ENCODE measurements around the gene USP31.

USP31 gene

GRCh38 chr16:23059433-23059832 lies 89.8 kb downstream of the USP31 start:
- no peak for DNase-seq

DNA sequence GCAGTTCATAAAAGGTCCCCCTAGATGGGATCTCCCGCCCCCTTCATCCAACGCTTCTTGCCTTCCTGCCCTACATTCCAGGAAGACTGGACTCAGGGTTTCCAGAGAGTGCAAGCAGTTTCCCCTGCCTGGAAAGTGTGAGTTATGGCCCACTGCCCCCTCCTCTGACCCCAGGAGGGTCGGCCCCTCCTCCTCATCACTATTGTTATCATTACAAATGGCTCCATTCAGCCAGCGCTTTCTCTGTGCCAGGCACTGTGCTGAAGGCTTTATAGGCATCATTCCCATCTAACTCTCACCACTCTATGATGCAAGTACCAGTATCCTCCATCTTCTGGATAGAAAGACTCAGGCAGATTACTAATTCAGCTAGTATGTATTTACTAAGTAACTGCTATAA lies 90.7 kb downstream of the USP31 start:
- no peak for DNase-seq

DNA sequence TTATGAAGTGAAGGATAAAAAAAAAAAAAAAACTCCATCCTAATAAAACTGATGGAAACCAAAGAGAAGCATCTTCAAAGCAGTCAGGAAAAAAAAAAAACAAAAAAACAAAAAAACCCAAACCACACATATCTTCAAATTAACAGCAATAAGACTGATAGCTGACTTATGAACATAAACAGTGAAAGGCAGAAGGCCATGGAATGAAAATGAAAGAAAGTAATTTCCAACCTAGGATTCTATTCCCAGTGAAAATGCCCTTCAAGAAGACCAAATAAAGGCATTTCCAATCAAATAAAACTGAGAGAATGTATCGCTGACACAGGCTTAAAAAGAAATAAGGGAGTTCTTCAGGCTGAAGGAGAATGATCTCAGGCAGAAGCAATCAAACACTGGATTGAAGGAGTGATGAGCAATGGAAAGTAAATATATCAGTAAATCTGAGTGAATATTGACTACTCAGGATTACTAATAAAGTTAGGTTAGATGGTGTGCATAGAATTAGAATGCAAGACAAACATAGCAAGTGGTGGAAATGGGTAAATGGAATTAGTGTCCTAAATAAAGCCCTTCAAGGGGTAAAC lies 92.1 kb downstream of the USP31 start:
- DNase-seq = no peak

- no peak for DNase-seq
Observed at GRCh38 chr16:23055481-23055880, 93.8 kb downstream of the USP31 start.

DNA sequence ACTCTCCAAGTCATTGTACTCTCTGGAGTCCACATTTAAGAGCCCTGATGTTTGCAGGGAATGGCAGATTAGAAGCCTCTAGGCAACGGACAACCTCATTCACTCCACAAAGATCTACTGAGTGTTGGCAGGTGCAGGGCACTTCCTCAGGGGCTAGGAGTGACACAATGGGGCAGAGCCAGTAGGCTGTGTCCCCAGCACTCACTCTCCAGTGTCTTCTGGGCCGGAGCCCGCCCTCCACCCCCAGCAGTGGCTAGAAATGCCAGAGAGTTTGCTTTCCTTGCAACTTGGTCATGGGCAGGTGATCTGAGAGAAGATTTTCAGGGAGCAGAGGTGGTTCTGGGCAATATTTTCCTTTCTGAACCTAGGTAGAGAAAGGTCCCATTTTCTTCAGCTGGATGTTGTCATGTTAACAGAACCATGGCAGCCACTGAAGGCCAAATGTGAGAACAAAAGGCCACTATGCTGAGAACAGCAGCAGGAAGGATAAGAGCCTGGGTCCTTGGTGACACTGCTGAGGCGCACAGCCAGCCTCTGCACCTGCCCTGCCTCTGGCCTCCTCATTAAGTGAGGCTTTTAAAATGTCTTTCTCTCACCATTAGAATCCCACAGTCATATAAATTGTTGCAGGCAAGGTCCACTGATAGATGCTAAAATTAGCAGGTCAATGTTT lies 96.2 kb downstream of the USP31 start:
- no peak for DNase-seq

- DNase-seq = no peak
Observed at GRCh38 chr16:23052221-23052620, 97.0 kb downstream of the USP31 start.

DNA sequence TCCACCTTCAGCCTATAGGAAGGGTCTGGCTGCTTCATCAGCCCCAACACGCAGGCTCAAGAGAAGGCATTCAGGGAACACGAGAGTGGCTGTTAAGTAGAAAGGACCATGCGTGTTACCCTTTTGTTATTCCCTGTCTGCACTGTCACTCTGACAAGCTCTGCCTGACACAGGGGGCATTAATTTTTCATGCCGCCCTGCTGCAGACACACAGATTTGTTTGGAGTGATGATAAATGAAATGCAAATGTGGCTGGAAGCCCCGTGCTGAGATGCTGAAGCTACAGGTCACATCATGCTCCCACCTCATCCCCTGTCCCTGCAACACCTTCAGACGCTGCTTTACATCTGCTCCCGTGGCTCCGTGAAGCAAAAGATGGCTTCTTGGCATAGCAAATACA lies 97.7 kb downstream of the USP31 start:
- no peak for DNase-seq

DNA sequence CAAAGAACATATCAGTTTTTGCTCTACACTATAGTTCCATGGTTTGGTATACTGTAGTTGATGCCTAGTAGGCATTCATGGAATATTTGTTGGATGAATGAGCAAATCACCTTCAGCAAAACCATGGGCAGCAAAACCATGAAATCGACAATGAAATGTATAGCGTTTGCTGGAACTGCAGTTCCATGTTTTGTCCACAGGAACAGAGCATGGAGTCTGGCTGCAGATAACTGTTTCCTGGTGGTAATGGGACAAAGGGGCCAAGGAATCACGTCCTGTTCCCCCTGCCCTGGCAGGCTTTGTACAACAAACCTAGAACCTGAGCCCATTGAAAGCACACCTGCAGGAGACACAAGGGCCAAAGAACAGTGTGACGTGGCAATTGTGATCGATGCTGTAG lies 101.1 kb downstream of the USP31 start:
- no peak for DNase-seq

DNA sequence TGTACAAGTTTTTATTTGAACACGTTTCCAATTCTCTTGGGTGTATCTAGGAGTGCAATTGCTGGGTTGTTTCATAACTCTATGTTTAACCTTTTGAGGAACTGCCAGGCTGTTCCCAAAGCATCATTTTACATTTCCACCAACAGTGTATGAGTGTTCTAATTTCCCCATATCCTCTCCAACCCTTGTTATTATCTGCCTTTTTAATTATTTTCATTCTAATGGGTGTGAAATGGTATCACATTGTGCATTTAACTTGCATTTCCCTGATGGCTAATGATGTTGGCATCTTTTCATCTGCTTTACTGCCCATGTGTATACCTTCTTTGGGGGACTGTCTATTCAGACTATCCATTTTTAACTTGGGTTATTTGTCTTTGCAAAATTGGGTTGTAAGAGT lies 104.2 kb downstream of the USP31 start:
- DNase-seq = no peak

GRCh38 chr16:23040246-23040645 lies 109.0 kb downstream of the USP31 start:
- no peak for DNase-seq

GRCh38 chr16:23039118-23039517 lies 110.1 kb downstream of the USP31 start:
- no peak for DNase-seq

DNA sequence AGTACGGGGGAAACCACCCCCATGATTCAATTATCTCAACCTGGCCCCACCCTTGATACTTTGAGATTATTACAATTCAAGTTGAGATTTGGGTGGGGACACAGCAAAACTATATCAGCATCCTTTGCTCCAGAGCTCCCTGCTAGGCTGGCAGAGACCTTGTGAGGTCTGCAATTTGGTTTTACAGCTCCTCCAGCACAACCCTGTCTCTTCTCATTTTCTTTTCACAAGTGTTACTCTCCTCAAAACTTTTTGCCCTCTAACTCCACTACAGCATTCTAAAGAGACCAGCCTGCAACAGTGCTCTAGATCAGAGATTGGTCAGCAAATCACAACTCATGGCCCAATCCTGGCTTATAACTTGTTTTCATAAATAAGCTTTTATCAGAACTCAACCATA lies 114.0 kb downstream of the USP31 start:
- no peak for DNase-seq

DNA sequence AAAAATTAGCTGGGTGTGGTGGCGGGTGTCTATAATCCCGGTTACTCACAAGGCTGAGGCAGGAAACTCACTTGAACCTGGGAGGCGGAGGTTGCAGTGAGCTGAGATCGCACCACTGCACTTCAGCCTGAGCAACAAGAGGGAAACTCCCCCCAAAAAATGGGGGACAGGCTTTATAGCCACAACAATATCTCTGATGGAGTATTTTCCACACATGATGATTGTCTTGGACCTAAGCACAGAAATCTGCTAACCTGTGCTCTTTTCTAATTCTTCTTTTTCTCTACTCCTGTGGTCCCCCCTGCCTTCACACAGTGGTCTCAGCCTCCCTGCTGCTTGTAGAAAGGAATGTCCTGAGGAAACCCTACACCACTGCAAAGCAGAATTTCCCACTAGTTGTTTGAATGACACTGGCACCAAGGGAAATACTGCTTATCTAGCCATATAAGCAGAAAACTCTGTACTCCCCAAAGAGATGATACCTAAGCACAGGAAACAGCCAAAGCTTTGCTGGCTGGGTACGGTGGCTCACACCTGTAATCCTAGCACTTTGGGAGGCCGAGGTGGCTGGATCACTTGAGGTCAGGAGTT lies 117.6 kb downstream of the USP31 start:
- DNase-seq = no peak

- no peak for DNase-seq
Observed at GRCh38 chr16:23029733-23030420, 119.4 kb downstream of the USP31 start.

- DNase-seq = no peak
Observed at GRCh38 chr16:23027386-23027785, 121.9 kb downstream of the USP31 start.

DNA sequence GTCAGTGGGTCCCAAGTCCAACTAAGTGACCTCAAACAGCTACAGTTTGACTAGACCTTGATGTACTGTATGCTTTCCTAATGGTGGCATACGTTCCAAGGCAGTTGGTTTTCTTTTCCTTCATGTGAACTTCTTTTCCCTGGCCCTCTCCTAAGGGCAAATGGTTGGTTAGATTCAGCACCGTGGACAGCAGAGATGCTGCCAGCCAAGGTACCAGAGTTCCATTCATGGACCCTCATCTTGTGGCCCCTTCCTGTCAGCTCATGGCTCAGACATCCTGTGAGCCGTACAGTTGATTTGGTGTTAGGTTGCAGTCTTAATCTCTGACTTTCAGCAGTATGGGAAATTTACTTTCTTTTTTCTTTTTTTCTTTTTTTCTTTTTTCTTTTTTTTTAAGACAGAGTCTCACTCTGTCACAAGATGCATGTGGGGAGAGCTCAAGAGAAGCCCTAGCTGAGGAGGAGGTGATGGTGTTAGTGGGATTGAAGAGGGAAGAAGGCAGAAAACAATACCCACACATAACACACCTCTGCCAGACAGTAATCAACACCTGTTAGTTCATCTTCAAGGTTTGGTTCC lies 122.4 kb downstream of the USP31 start:
- no peak for DNase-seq

- no peak for DNase-seq
Observed at GRCh38 chr16:23025692-23026307, 123.5 kb downstream of the USP31 start.

DNA sequence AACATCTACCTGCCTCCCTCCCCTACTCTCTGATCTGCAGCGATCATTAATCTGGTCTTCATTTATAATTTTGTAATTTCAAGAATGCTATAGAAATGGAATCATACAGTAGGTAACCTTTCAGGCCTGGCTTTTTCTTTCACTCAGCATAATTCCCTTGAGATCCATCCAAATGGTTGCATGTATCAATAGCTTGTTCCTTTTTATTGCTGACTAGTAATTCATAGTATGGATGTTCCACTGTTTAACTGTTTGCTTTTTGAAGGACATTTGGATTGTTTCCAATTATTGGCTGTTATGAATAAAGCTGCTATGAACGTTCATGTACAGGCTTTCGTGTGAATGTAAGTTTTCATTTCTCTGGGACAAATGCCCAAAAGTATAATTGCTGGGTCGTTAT lies 125.2 kb downstream of the USP31 start:
- DNase-seq = no peak

DNA sequence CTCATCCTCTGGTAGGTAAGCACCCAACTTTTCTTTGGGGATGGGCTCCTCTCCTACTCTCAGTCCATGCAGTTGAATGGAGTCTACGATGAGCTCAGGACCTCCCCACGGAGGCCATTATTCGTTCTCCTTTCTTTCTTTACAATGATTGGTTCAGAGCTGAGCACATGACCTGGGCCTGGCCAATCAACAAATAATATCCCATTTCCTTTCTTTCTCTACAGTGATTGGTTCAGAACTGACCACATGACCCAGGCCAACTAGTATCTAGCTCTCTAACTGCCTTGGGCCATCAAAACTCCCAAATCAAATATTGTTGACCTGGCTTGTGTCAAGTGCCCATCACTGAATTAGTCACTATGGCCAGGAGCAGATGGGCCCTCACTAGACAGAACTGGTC lies 129.2 kb downstream of the USP31 start:
- no peak for DNase-seq

DNA sequence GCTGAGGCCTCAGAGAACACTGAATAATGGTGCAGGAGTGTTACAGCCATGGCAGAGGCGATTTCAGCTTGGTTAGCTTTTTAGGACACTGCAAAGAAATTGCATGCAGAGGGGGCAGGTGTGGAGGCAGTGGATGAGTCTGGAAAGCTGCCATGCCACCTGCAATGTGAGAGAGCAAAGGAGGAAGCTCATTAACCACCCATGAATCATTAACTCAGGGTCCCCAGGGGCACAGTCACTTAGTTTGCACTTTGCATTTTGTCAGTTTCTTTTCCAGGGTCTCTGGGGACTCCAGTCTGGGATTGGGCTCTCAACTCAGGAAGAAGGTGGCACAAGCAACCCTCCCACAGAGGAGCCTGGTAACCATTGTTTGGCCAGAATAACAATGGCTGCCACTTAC lies 132.9 kb downstream of the USP31 start:
- no peak for DNase-seq

DNA sequence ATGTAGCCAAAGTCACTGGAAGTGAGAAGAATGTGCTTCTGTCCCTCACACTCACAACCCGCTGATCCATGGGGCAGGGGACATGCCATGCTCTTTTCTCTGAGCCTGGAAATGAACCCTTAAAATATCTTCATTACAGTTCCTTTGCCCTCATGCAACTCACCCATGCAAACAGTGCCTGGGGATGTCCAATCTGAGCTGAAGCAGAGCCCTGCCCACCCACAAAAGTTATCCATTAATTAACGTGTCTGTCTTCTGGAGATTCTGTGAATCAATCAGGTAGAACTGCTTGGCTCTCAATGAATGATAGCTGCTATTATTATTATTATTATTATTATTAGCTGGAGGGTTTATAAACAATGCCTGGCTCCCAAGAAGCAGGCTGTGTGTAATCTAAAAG lies 133.7 kb downstream of the USP31 start:
- DNase-seq = no peak

GRCh38 chr16:23014592-23014991 lies 134.7 kb downstream of the USP31 start:
- no peak for DNase-seq

Data from bone marrow (tissue), 2 donors.